Activated naive CD4-positive, alpha-beta T cell treated with Interleukin-2 at 50 U/mL for 16 hours (primary cell): ENCODE measurements around the gene PLCB1.
"Not testable (repeated sequence)": the region's sequence is repeated elsewhere in the genome, so short reads cannot be mapped to it uniquely, and the experiment has no call there.

Experiments used
- DNase-seq: peaks from one replicate; pipeline ENCODE4 v3.0.0-alpha.2; 2020

PLCB1 gene

GRCh38 chr20:8375898-8376297 is 243.8 kb downstream of the PLCB1 start:
- DNase-seq = no peak

DNA sequence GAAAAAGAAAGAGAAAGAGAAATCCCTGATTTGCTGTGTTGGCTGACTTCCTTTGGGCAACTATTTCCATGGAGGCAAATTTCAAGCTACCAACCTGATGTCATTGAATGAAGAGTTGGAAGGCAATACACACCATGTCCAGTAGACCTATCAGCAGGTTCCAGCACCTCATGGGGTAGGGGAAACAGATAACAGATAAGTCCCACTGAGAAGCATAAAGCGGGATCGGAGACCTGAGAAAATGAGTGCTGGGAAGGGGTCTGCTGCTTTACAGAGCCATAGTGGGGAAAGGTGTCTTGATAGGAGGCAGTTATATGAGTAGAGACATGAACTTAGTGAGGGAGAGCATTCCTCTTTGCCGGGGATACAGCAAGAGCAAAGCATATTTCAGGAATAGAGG is 244.9 kb downstream of the PLCB1 start:
- no peak for DNase-seq

GRCh38 chr20:8379125-8379524 is 247.1 kb downstream of the PLCB1 start:
- not testable (repeated sequence) for DNase-seq

DNA sequence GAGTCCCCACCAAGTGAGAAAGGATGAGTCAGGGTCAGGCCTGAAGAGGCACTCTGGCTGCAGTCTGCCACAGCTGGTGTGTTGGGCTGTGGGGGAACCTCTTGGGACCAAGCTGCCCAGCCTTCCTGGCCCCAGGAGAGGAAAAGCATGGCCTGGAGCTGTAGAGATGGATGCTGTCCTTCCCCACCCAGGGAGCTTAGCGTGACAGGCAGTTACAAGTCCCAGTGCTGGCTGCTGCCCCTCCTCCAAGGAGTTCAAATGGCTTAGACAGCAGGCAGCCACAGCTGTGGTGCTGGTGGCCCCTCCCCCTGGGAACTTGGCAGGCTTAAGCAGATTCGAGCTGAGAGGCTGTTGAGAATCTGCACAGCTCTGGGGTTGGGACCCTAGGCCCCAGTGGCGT is 253.2 kb downstream of the PLCB1 start:
- DNase-seq = no peak

GRCh38 chr20:8386991-8387390 is 254.9 kb downstream of the PLCB1 start:
- no peak for DNase-seq

GRCh38 chr20:8388141-8388540 is 256.1 kb downstream of the PLCB1 start:
- DNase-seq = no peak

GRCh38 chr20:8388707-8389106 is 256.6 kb downstream of the PLCB1 start:
- no peak for DNase-seq

DNA sequence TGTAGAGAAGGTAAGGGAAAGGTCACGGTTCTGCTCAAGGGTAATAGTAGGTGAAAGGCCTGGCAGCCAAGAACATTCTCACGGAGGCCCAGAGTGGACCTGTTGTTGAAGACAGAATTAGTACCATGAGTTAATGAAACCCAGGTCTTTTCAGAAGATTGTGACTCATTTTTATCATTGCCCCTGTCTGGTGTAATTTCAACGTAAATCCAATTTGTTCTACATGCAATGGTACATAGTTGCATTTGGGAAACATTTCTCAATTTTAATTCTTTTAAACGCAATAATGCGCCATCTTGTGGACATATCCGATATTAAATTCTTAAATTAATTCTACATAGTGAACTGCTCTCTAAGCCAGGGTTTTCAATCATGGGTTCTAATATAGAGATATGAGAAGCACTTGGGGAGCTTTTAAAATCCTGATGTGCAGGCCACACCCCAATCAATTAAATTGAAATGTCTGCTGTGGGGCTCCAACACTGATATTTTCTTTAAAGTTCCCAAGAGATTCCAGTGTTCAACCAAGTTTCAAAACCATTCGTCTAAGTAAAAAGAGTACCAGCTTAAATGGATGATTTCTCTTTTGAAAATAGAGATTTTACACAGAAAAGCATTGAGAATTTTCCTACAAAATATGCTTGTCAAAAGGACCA is 257.4 kb downstream of the PLCB1 start:
- DNase-seq = no peak

DNA sequence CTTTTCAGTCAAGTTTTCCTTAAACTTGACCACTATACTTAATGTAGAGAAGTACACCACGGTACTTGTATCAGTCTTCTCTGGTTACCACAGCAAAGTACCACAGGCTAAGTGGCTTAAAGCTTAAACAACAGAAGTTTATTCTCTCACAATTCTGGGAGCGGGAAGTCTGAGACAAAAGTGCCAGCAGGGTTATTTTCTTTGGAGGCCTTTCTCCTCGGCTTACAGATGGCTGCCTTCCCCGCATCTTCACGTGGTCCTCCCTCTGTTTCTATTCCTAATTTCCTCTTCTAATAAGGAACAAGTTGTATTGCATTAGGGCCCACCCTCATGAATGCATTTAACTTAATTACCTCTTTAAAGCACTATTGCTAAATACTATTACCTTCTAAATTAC is 258.0 kb downstream of the PLCB1 start:
- no peak for DNase-seq

- DNase-seq = no peak
Observed at GRCh38 chr20:8390500-8390899, 258.4 kb downstream of the PLCB1 start.

DNA sequence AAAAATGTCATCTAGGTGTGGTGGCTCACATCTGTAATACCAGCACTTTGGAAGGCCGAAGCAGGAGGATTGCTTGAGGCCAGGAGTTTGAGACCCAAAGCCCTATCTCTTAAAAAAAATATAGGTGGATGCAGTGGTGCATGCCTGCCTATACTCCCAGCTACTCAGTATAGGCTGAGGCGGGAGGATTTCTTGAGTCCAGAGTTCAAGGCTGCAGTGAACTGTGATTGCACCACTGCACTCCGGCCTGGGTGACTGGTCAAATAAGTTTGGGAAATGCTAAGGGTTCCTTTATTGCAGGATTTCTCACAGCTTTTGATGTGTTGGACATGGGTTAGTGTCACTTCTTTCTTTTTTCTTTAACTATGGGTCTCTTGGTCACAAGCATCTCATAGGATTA is 261.3 kb downstream of the PLCB1 start:
- no peak for DNase-seq

GRCh38 chr20:8394308-8394945 is 262.4 kb downstream of the PLCB1 start:
- DNase-seq = no peak

- DNase-seq = no peak
Observed at GRCh38 chr20:8395956-8396355, 263.9 kb downstream of the PLCB1 start.

DNA sequence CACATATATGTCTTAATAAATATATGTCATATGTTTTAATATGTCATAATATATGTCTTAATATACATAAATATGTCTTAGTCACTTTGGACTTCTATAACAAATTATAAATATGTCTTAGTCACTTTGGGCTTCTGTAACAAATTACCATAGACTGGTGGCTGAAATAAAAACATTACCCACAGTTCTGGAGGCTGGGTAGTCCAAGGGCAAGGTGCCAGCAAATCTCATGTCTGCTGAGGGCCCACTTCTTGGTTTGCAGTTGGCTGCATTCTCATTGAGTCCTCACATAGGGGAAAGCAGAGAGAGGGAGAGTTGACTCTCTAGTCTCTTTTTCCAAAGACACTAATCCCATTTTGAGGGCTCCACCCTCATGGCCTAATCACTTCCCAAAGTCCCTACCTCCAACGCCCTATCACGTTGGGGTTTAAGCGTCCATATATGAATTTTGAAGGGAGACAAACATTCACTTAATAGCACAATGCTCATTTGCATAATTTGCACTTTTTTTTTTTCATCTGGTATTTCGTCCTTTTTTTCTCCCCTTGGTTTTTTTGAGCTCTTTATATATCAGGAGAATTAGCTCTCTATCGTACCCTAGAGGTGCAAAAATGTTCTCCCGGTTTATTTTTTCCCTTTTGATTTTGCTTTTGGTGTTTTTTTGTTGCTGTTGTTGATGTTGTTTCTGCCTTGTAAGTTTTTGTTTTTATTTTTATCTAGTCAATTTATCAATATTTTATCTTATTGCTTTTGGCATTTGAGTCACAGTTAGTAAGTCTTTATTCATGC is 266.4 kb downstream of the PLCB1 start:
- no peak for DNase-seq

DNA sequence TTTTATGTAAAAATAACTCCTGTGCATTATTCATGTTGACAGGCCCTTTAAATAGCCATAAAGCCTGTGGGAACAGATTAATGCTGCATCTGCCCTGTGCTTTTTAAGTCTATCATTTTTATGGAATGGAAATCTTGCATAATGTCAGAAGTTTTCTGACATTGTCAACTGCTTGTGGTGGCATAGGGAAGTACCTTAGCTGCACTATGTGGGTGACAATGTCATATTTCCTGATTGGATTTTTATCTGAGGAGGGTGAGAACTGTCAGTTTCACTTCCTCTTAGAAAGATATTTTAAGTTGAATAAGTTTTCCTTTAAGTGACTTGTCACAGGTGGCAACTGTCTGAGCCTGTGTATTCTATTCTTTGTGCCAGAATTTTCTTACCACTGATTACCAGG is 267.9 kb downstream of the PLCB1 start:
- no peak for DNase-seq

DNA sequence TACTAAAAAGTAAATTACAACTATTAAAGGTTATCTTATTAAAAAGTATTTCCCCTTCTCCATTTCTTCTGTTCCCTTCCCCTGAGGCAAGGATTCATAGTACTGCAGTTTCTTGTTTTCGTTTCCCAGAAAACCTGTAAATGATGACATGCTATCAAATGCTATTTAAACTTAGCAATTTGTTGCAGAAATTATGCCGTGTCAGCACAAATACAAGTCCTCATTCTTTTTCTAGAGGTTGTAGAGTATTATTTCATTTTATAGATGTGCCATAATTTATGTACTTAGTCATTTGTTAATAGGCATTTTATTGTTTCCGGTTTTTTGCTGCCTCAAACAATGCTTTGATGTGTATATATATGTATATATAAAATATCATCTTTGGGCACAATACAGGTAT is 268.4 kb downstream of the PLCB1 start:
- no peak for DNase-seq

- DNase-seq = no peak
Observed at GRCh38 chr20:8401556-8401955, 269.5 kb downstream of the PLCB1 start.

DNA sequence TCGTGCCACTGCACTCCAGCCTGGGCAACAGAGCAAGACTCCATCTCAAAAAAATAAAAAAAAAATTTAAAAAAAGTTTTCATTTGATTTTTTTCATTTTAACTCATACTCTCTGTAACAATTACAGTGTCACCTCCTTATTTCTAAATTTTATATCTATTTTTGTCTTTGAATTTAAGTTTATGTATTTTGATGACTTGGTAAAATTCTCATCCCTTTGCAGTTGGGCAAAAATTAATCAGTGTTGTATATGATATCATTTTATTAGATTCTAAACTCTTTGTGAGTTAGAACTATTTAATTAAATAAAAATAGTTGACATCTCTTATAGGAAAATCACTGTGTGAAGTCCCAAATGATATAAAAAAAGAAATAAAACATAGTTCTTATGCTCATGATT is 270.7 kb downstream of the PLCB1 start:
- no peak for DNase-seq

- no peak for DNase-seq
Observed at GRCh38 chr20:8404912-8405635, 273.0 kb downstream of the PLCB1 start.

- DNase-seq = no peak
Observed at GRCh38 chr20:8406391-8406790, 274.3 kb downstream of the PLCB1 start.

DNA sequence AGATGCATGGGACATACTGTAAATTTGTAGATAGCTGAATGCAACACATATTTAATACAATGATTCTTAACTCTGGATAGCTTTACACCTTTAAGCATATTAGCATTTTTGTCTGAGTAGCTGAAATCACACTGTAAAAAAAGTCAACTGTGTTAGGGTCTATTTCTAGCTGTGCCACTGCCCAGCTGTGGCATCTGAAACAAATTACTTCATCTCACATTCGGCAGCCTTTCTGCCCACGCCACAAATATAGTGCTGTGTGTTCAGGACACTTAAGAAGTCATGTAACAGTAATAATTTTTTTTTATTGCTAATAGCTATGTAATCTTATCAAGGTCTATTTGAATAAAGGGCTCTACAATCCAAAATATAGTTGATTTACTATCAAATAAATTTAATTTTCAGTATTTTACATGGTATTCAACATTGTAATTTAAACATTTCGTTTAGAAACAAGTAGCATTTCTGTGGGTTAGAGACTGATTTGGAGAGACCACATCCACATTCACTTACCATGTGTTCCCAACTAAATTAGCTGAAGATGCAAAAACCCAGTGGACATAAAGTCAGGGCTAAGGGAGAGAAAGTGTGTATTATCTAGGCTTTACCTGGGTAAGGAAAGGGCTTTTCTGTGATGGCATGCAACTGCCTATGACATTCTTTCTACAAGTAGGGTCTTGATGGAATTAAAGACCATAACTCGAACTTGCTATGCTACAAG is 276.7 kb downstream of the PLCB1 start:
- no peak for DNase-seq

GRCh38 chr20:8413691-8414090 is 281.6 kb downstream of the PLCB1 start:
- DNase-seq = no peak
